Right lobe of liver (tissue), 6 donors: ENCODE measurements around the gene PLCB1. TPM values are rescaled to one million over a fixed set of nuclear protein-coding genes. Genes with fewer than 3 reads are reported as not detected.

ENCODE experiments used
- ATAC-seq, 4 donors: fragments of 200-7000 bp; cut with Tn5 transposase; one replicate each; pipeline ENCODE4 v1.9.1; 2020; ENCODE audit warnings: mild to moderate bottlenecking in 4 of 4, moderate library complexity in 4 of 4
- DNase-seq, 3 donors: peaks; one replicate each; pipeline ENCODE4 v3.0.0-alpha.2; 2020
- H3K27ac ChIP-seq, 3 donors: fragments of 200-600 bp; one replicate each; pipeline ENCODE4 v1.8.0; 2022
- H3K27me3 ChIP-seq, 2 donors: fragments of 200-600 bp; one replicate each; pipeline ENCODE4 v1.8.0; 2022
- H3K36me3 ChIP-seq, 4 donors: fragments of 200-600 bp; sonication (generic) in 1 of 4; one replicate each; pipeline versions ENCODE4 v1.5.1 to v1.8.0; 2017 to 2022; ENCODE audit warnings: control low read depth in 1 of 4
- H3K4me1 ChIP-seq, 4 donors: fragments of 200-600 bp; sonication (generic) in 1 of 4; one replicate each; pipeline versions ENCODE4 v1.5.1 to v1.8.0; 2017 to 2022; ENCODE audit warnings: control low read depth in 1 of 4
- H3K4me3 ChIP-seq, 3 donors: fragments of 200-600 bp; one replicate each; pipeline ENCODE4 v1.8.0; 2022
- H3K9me3 ChIP-seq, 4 donors: fragments of 200-600 bp; sonication (generic) in 1 of 4; one replicate each; pipeline versions ENCODE4 v1.5.1 to v1.8.0; 2017 to 2022; ENCODE audit warnings: control low read depth in 1 of 4
- POLR2A ChIP-seq: fragments of 450-650 bp; IDR thresholded peaks from one replicate; pipeline ENCODE4 v1.6.1; 2017; ENCODE audit warnings: antibody characterized with exemption, mild to moderate bottlenecking
- WGBS: methylation state at CpG from one replicate; pipeline ENCODE4 v1.1.6; 2018; ENCODE audit warnings: low coverage, low lambda C conversion rate; ENCODE audit not compliant: insufficient coverage; ENCODE audit errors: missing lambda C conversion rate; 5-methylcytosine and 5-hydroxymethylcytosine counted together
- intact Hi-C, 2 donors: fragments of 100-400 bp; cut with DNase I; formaldehyde crosslinking; loops; one replicate each; pipeline versions ENCODE4 v1.11.2 to v1.14.1; 2022
- total RNA-seq, 6 experiments: library from RNA; depleted of rRNA in 2 of 6; stranded (reverse); fragments of >200 nt in 2 of 6; fragmentation: NEBNext Ultra II Directional in 3 of 6; extraction: Animal tissue kit (Norgen Biotek cat#: 25700) in 3 of 6; gene quantifications; one replicate each; pipeline versions ENCODE4 v1.1.0 to v1.2.4, GENCODE V29; 2016 to 2023
- TF ChIP-seq, protein P1 (sequence below), 4 donors: fragments of 200-600 bp in 3 of 4; fragments of 450-650 bp in 1 of 4; IDR thresholded peaks; one replicate each; pipeline versions ENCODE4 v1.5.1 to v1.8.0; 2016 to 2022; ENCODE audit warnings: antibody characterized with exemption in 4 of 4, mild to moderate bottlenecking in 2 of 4
- donor health status: DM: no; HTN: yes; CAD: no.
- donor health status: DM: no; HTN: no; CAD: no.
- donor health status: DM: no; HTN: no; CAD: no.
- donor health status: DM: no; HTN: yes; CAD: no.
- donor health status: DM: no; HTN: yes; CAD: no.

Gene PLCB1
- total RNA-seq, 6 experiments from 2014 or later = 5.0 to 9.9 (median 5.7) TPM

DNA sequence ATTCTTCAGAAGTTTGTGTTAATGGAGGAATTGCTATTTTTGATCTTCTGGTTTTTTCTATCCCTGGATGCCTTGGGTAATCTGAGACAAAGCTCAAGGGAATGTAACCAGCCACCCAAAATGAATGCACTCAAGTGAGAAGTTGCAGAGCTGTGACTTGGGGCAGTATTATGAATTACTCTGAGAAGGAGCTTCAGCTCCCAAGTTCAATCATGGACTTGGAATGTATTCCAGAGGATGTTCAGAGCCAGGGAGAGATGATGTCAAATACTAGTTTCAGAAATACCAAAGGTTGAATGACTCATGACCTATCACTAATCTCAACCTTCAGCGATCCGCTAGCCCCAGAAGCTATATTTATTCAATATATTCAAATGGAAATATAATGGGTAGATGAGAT is 561.6 kb downstream of the PLCB1 start:
- 85% methylated on average over 2 of the region's 2 CpGs for WGBS
- intact Hi-C loops = no loop called here
- no peak overlapping the region for H3K4me3 ChIP-seq
- no peak for ATAC-seq
- no peaks in the 10 kb centered on the region for H3K36me3 ChIP-seq
- no peaks in the 10 kb centered on the region for H3K4me1 ChIP-seq
- DNase-seq = no peak
- no peaks in the 10 kb centered on the region for H3K27me3 ChIP-seq
- TF ChIP-seq POLR2A = no peak
- TF ChIP-seq, protein P1, sequence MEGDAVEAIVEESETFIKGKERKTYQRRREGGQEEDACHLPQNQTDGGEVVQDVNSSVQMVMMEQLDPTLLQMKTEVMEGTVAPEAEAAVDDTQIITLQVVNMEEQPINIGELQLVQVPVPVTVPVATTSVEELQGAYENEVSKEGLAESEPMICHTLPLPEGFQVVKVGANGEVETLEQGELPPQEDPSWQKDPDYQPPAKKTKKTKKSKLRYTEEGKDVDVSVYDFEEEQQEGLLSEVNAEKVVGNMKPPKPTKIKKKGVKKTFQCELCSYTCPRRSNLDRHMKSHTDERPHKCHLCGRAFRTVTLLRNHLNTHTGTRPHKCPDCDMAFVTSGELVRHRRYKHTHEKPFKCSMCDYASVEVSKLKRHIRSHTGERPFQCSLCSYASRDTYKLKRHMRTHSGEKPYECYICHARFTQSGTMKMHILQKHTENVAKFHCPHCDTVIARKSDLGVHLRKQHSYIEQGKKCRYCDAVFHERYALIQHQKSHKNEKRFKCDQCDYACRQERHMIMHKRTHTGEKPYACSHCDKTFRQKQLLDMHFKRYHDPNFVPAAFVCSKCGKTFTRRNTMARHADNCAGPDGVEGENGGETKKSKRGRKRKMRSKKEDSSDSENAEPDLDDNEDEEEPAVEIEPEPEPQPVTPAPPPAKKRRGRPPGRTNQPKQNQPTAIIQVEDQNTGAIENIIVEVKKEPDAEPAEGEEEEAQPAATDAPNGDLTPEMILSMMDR (IDR thresholded peaks at IDR 0.05) = no peak
- H3K9me3 ChIP-seq = no peaks in the 10 kb centered on the region
- H3K27ac ChIP-seq = no peak overlapping the region

DNA sequence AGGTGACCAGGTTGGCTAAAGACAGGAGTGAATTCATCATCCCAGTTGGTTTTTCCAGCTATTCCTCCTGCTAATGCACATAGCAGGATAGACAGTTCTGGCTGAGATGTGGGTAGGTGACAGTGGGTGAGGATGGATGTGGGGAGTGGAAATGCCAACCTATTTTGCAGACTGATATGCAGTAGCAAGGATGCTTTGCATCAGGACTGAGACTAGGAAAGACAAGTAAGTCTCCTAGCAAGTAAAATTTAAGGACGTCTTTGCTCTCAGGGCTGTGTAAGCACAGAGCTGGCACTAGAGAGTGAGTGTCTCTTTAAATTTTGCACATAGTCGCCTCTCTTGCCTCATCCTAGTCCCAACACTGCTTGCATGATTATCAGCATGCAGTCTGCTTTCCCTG is 568.7 kb downstream of the PLCB1 start:
- H3K27me3 ChIP-seq = no peaks in the 10 kb centered on the region
- no peak overlapping the region for H3K27ac ChIP-seq
- no peak for TF ChIP-seq POLR2A
- TF ChIP-seq, protein P1 (IDR thresholded peaks at IDR 0.05) = no peak
- DNase-seq (no peak), ATAC-seq (no peak)
- H3K4me1 ChIP-seq = no peaks in the 10 kb centered on the region
- H3K36me3 ChIP-seq = no peaks in the 10 kb centered on the region
- 65% methylated on average over 2 of the region's 2 CpGs for WGBS
- intact Hi-C loops = no loop called here
- H3K9me3 ChIP-seq = no peaks in the 10 kb centered on the region
- H3K4me3 ChIP-seq = no peak overlapping the region

DNA sequence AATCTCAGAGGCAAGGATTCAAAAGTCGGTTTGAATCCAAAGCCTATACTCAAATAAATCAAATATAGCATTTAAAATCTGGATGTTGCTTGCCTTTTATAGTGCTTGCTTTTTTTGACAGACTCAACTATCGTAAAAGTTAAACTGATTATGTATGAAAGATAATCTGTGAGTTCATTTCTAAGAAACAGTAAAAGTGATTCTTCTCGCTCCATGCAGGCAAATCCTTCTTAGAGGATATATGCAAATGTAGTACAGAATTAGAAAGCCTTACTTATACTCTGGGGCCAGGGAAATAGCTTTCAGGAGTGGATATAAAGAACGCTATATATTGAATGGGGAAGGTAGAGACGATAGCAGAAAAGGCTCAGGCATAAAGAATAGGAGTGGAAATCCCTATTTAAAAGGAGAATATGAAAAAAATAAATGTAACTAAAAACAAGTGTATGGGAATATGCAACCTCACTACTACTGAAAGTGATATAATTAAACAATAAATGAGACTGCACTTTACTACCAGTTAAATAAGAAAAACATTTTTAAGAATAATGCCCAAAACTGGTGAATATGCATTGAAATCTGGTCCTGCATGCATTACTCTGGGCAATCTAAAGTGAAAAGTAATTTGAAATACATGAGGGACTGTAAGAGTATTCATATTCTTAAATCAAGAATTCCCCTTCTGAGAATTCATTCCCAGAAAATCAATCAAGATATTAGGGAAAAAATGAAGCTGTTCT is 575.1 kb downstream of the PLCB1 start:
- intact Hi-C loops = no loop called here
- H3K4me1 ChIP-seq = no peaks in the 10 kb centered on the region
- no peaks in the 10 kb centered on the region for H3K27me3 ChIP-seq
- TF ChIP-seq, protein P1 (IDR thresholded peaks at IDR 0.05) = no peak
- TF ChIP-seq POLR2A = no peak
- no peaks in the 10 kb centered on the region for H3K36me3 ChIP-seq
- WGBS = 79% methylated on average over 5 of the region's 5 CpGs
- H3K27ac ChIP-seq = no peak overlapping the region
- DNase-seq (no peak), ATAC-seq (no peak)
- no peak overlapping the region for H3K4me3 ChIP-seq
- no peaks in the 10 kb centered on the region for H3K9me3 ChIP-seq

DNA sequence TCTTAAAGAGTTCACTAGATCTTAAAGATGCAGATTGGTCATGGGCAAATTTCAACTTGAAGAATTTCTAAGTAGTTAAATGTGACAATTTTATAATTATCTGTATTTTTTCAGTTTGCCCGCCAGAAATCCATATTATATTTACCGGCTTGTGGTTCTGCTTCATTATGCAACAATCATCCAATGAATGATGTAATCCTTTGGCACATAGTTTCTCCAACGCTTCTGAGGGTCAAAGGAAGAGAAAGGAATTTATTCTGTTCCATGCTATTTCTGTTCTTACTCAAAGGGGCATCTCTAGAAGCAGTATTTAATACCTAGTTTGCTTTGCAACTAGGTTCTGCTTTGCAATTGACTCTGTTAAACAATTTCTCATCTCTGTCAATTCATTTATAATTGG is 577.6 kb downstream of the PLCB1 start:
- intact Hi-C loops = no loop called here

More for the DNA sequence above, 577.6 kb downstream of the PLCB1 start:
- Histone ChIP-seq H3K27me3 (no peaks in the 10 kb centered on the region), H3K27ac (no peak overlapping the region), H3K9me3 (no peaks in the 10 kb centered on the region), H3K4me3 (no peak overlapping the region), H3K36me3 (no peaks in the 10 kb centered on the region), H3K4me1 (no peaks in the 10 kb centered on the region)
- DNase-seq (no peak), ATAC-seq (peak in 2 of 4 donors; percentile 27 to 53)
- TF ChIP-seq, protein P1 (IDR thresholded peaks at IDR 0.05) = no peak
- TF ChIP-seq POLR2A = no peak
- WGBS = 25% methylated on average over 3 of the region's 3 CpGs
